ENCODE results near the gene PCIF1. TPM values are rescaled to one million over a fixed set of nuclear protein-coding genes. Genes with fewer than 3 reads are reported as not detected.
"Not testable (repeated sequence)": the region's sequence is repeated elsewhere in the genome, so short reads cannot be mapped to it uniquely, and the experiment has no call there.

The PCIF1 gene
- total RNA-seq, 4 donors from 2014 or later = 34.5 to 63.2 (median 41.3) TPM

DNA sequence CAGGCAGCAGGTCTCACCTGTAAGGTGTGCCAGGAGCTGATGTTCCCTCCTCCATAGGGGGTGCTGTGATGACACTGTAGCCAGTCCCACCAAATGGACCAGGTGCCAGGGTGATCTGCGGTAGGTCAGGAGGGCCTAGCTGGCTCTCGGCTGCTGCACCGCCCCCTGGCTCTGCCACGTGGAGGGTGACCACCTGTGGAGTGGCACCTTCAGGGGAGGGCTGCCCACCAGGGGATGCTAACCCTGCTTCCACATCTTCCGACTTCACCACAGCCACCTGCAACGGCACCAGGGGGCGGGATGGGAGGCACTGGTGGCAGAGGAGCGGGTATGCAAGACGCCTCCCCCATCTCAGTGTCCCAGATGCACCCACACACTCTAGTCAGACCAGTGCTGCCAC is 19.2 kb downstream of the PCIF1 start:
- DNase-seq (ENCODE audit: low spot score in 2 of 2) = peak in 1 of 2 donors; percentile 76
- no peak overlapping the region for H3K4me3 ChIP-seq (ENCODE audit: low read depth, poor library complexity, severe bottlenecking)
- WGBS, 2 donors = 84 to 88% methylated on average over 8 to 9 of the region's 9 CpGs
- TF ChIP-seq, protein P1, sequence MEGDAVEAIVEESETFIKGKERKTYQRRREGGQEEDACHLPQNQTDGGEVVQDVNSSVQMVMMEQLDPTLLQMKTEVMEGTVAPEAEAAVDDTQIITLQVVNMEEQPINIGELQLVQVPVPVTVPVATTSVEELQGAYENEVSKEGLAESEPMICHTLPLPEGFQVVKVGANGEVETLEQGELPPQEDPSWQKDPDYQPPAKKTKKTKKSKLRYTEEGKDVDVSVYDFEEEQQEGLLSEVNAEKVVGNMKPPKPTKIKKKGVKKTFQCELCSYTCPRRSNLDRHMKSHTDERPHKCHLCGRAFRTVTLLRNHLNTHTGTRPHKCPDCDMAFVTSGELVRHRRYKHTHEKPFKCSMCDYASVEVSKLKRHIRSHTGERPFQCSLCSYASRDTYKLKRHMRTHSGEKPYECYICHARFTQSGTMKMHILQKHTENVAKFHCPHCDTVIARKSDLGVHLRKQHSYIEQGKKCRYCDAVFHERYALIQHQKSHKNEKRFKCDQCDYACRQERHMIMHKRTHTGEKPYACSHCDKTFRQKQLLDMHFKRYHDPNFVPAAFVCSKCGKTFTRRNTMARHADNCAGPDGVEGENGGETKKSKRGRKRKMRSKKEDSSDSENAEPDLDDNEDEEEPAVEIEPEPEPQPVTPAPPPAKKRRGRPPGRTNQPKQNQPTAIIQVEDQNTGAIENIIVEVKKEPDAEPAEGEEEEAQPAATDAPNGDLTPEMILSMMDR (IDR thresholded peaks at IDR 0.05) = no peak
- TF ChIP-seq POLR2A (IDR thresholded peaks at IDR 0.05) = no peak
- intact Hi-C loops (cut with DNase I; ENCODE audit: low total_unique reads) = no loop called here

GRCh38 chr20:45956326-45956725 is 21.8 kb downstream of the PCIF1 start:
- H3K4me3 ChIP-seq (ENCODE audit: low read depth, poor library complexity, severe bottlenecking); intact Hi-C loops (cut with DNase I; ENCODE audit: low total_unique reads): not testable (repeated sequence)
- 90 to 91% methylated on average over 10 of the region's 10 CpGs for WGBS, 2 donors
- peak in 1 of 2 donors; percentile 57 for DNase-seq (ENCODE audit: low spot score in 2 of 2)

GRCh38 chr20:45957021-45957941 is 22.8 kb downstream of the PCIF1 start:
- WGBS, 2 donors = 81% methylated on average over 18 to 19 of the region's 19 CpGs
- intact Hi-C loops (cut with DNase I; ENCODE audit: low total_unique reads) = no loop called here

GRCh38 chr20:45958593-45958992 is 24.1 kb downstream of the PCIF1 start:
- DNase-seq (ENCODE audit: low spot score in 2 of 2) = peak in 1 of 2 donors; percentile 23
- intact Hi-C loops (cut with DNase I; ENCODE audit: low total_unique reads) = no loop called here
- 96 to 99% methylated on average over 4 of the region's 4 CpGs for WGBS, 2 donors
- no peak overlapping the region for H3K4me3 ChIP-seq (ENCODE audit: low read depth, poor library complexity, severe bottlenecking)
- TF ChIP-seq, protein P1 (IDR thresholded peaks at IDR 0.05) = no peak
- TF ChIP-seq POLR2A (IDR thresholded peaks at IDR 0.05) = no peak

More at GRCh38 chr20:45957021-45957941, 22.8 kb downstream of the PCIF1 start:
- H3K4me3 ChIP-seq (ENCODE audit: low read depth, poor library complexity, severe bottlenecking) = no peak overlapping the region
- no peak for TF ChIP-seq POLR2A (IDR thresholded peaks at IDR 0.05)
- TF ChIP-seq, protein P1 (IDR thresholded peaks at IDR 0.05) = no peak
- peak in 1 of 2 donors; percentile 75 for DNase-seq (ENCODE audit: low spot score in 2 of 2)

DNA sequence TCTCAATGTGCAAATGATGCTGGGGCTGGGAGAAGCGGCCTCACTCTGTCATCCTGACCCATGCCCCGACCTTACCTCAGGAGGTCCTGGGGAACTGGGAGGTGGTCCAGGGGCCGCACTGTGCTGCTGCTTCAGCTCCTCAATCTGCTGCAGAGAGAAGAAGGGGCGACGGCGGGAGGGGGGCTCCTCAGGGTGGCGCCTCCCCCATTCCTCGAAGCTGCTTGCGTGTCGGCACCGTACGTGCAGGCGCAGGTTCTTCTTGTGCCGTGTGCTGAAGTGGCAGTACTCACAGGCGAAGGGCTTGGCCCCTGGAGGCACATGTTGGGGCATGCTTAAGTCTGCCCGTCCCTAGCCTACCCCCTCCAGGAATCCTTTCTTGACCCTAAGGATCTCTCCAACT is 24.6 kb downstream of the PCIF1 start:
- no peak for TF ChIP-seq POLR2A (IDR thresholded peaks at IDR 0.05)
- TF ChIP-seq, protein P1 (IDR thresholded peaks at IDR 0.05) = no peak
- 86 to 93% methylated on average over 16 of the region's 16 CpGs for WGBS, 2 donors
- peak in 1 of 2 donors; percentile 65 for DNase-seq (ENCODE audit: low spot score in 2 of 2)
- no peak overlapping the region for H3K4me3 ChIP-seq (ENCODE audit: low read depth, poor library complexity, severe bottlenecking)
- intact Hi-C loops (cut with DNase I; ENCODE audit: low total_unique reads) = no loop called here

DNA sequence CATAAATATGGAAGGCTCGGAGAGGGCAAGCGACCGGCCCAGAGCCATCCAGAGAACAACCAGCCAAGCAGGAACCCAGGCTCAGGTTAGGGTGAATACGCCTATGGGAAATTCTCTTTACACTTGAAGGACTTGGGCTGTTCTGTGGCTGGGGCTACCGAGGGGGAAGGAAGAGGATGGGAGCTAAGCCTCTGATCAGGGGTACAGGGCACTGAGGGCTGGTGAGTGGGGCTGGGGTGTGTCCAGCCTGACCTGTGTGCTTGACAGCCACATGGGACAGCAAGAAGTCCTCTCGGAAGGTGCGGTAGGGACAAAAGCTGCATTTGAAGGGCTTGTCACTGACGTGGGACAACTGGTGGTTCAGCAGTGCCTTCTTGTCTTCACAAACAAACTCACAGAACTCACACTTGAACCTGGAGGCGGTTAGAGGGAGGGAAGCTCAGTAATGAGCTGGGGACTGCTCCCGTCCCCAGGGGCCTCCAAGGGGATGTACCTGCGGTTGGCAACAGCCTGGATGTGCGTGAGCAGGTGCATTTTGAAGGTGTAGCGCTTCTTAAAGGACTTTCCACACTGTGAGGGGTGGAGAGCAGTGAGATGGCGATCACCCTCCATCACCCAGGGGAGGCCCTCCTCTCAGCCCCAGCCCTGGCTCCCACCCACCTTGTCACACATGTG is 25.6 kb downstream of the PCIF1 start:
- DNase-seq (ENCODE audit: low spot score in 2 of 2) = peak in 1 of 2 donors; percentile 73
- no peak for TF ChIP-seq POLR2A (IDR thresholded peaks at IDR 0.05)
- TF ChIP-seq, protein P1 (IDR thresholded peaks at IDR 0.05) = no peak
- H3K4me3 ChIP-seq (ENCODE audit: low read depth, poor library complexity, severe bottlenecking) = no peak overlapping the region
- WGBS, 2 donors = 94 to 95% methylated on average over 14 of the region's 14 CpGs
- intact Hi-C loops (cut with DNase I; ENCODE audit: low total_unique reads) = loop anchor here (10.0 kb wide), 1 partner anchor 155 kb away; no protein-coding TSS in a partner anchor
